Stimulated activated CD8-positive, alpha-beta memory T cell treated with anti-CD3 and anti-CD28 coated beads, Interleukin-2, amount 100 ng/mL, for 1 hour (primary cell): ENCODE results near the gene ATG13.
"Not testable (repeated sequence)": the region's sequence is repeated elsewhere in the genome, so short reads cannot be mapped to it uniquely, and the experiment has no call there.

ENCODE experiments used
- DNase-seq, 2 donors: peaks; one replicate each; pipeline ENCODE4 v3.0.0-alpha.2; 2020; ENCODE audit warnings: low read depth in 2 of 2

ATG13 gene

GRCh38 chr11:46697303-46697702 is 80.0 kb downstream of the ATG13 start:
- no peak for DNase-seq

- no peak for DNase-seq
Measured at GRCh38 chr11:46697723-46698122, 80.4 kb downstream of the ATG13 start.

GRCh38 chr11:46698597-46698996 is 81.2 kb downstream of the ATG13 start:
- no peak for DNase-seq

DNA sequence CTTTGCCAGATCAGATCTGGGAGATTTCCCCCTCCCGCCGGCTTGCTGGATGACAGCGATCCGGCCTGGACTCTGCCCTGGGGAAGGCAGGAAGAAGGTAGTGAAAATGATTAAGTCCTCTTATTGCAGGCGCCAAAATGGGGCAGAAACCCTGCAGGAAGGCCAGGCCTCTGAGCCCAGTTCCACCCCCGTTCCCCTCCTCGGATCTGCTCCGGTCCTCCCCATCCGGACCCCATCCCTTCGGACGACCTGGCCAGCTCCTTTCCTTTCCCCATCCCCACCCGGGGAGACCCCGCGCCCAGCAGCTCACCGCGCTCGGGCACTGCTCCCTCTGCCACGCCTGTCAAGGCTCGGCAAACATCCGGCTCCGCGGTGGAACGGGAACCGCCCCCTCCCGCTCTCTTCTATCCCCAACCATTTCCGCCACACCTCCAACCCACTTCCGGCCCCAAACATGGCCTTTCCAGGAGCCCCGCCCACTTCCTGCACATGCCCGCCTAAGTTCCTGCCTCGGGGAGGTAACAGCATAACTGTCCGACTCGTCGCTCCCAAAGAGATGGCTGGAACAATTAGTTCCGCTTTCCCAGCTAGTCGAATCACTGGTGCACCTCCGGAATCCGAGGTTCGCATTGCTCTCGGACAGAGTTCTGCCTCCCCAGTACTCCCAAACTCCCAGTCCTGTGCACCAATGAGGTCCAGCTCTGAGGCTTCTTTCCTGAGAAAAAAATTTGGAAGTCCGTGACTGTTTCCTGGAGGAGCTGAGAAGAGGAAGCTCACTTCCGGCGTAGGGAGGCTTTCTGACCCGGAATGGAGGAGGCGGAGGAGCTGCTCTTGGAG is 83.1 kb downstream of the ATG13 start, which contains the start of the genes ARHGAP1 and ZNF408:
TSS of gene ARHGAP1 (minus strand) at position 379 of the 837 bp plus-strand sequence. CDS start 4,512 bp downstream, outside the sequence.
TSS of gene ZNF408 (plus strand) at position 791 of the 837 bp plus-strand sequence. CDS start at position 808, 17 bp downstream.
- DNase-seq, result peak; percentile 98 to 99

DNA sequence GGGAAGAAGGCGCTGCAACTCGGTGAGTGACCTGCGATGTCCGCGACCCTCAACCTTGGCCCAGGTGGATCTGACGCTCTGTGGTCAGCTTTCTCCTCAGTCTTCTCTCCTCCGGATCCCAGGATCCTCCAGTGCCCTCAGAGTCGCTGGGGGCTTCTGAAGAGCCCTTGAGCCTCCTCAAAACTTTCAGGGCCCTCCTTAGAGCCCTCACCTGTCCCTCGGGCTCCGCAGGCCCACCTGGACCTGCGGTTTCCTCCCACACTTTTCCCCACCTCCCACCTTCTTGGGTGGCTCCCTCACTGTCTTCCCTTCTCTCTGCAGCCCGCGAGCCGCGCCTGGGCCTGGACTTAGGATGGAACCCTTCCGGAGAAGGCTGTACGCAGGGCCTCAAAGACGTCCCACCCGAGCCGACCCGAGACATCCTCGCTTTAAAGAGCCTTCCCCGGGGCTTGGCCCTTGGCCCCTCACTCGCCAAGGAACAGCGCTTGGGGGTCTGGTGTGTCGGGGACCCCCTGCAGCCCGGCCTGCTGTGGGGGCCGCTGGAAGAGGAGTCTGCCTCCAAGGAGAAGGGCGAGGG is 83.8 kb downstream of the ATG13 start:
- DNase-seq, result no peak

DNA sequence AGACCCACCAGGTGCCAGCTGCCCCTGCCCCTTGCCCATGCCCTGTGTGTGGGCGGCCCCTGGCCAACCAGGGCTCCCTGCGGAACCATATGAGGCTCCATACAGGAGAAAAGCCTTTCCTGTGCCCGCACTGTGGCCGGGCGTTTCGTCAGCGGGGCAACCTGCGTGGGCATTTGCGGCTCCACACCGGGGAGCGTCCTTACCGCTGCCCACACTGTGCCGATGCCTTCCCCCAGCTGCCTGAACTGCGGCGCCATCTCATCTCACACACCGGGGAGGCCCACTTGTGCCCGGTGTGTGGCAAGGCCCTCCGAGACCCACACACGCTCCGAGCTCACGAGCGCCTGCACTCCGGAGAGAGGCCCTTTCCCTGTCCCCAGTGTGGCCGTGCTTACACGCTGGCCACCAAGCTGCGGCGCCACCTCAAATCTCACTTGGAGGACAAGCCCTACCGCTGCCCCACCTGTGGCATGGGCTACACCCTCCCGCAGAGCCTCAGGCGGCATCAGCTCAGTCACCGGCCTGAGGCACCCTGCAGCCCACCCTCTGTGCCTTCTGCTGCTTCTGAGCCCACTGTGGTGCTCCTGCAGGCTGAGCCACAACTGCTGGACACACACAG is 87.8 kb downstream of the ATG13 start:
- no peak for DNase-seq

GRCh38 chr11:46706886-46707285 is 89.5 kb downstream of the ATG13 start:
- no peak for DNase-seq

DNA sequence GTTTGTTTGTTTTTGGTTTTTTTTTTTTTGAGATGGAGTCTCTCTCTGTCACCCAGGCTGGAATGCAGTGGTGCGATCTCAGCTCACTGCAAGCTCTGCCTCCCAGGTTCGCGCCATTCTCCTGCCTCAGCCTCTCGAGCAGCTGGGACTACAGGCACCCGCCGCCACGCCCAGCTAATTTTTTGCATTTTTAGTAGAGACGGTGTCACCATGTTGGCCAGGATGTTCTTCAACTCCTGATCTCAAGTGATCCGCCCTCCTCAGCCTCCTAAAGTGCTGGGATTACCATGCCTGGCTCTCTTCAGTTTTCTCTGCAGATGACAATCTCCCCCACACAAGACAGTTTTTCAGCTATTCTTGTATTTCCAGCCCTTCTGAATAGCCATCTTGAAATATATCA is 92.0 kb downstream of the ATG13 start:
- DNase-seq, result not testable (repeated sequence)

- no peak for DNase-seq
Measured at GRCh38 chr11:46710821-46711269, 93.5 kb downstream of the ATG13 start.

DNA sequence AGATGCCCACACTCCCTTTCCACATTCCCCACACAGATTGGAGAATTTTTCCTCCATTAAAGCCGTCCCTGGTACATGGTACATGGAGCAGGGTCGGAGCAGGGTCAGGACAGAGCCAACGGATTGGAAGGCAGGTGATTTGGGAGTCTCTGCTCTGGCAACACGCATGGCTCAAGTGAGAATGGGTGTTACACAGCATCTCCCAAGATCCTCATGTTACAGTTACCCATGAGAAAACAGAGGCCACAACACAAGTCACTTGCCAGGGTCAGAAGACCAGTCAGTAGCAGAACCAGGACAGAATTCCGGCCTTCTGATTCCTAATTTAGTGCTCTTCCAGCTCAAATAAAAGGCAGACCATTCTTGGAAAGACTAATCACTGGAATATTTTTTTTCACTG is 94.0 kb downstream of the ATG13 start:
- no peak for DNase-seq

DNA sequence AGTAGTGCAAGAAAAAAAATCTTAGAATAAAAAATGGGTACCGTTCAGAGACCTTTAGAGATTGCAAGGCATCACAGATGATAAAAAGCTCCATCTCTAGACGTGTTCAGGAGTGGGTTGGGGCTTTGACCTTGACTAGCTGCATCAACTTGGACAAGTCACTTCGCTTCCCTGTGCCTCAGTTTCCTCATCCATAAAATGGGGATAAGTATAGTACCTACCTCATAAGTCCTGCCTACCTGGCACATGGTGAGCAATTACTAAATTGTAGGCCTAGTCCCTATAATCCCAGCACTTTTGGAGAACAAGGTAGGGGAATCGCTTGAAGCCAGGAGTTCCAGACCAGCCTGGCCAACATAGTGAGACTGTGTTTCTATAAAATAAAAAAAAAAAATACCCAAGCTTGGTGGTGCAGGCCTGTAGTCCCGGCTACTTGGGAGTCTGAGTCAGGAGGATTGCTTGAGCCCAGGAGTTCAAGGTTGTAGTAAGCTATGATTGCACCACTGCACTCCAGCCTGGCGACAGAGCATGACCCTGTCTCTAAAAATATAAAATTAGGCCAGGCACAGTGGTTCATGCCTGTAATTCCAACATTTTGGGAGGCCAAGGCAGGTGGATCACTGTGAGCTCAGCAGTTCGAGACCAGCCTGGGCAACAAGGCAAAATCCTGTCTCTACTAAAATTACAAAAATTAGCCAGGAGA is 95.7 kb downstream of the ATG13 start:
- DNase-seq, result no peak

DNA sequence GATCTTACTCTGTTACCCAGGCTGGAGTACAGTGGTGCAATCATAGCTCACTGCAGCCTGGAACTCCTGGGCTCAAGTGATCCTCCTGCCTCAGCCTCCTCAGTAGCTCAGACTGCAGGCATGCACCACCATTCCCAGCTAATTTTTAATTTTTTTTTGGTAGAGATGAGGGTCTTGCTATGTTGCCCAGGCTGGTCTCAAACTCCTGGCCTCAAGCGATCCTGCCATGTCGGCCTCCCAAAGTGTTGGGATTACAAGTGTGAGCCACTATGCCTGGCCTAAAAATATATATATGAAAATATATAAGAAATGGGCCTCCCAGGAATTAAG is 100.4 kb downstream of the ATG13 start:
- DNase-seq, result not testable (repeated sequence)

GRCh38 chr11:46718155-46719019 is 101.0 kb downstream of the ATG13 start:
- no peak for DNase-seq

DNA sequence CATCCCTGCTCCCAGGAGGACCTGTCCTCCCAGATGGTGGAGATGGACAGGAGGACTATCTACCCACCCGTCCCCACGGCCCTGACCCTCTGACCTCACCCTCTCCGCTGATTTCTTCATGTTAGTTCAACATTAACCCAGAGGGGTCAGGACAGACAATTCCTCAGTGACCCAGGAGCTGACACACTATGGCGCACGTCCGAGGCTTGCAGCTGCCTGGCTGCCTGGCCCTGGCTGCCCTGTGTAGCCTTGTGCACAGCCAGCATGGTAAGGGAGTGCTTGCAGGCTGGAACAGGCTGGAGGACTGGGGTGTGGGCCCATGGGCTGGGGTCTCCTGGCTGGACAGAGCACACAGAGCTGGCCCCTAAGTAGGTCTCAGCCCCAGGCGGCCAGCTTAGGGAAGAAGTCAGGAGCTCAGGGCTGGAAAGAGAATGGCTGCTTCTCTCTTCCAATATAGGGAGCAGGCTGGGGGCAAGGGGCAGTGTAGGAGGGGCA is 101.7 kb downstream of the ATG13 start, which contains the start of gene F2:
TSS of gene F2 (plus strand) at position 166 of the 495 bp plus-strand sequence. CDS start at position 189, 23 bp downstream.
- no peak for DNase-seq

- no peak for DNase-seq
Measured at GRCh38 chr11:46719543-46720218, 102.3 kb downstream of the ATG13 start.

GRCh38 chr11:46721286-46721685 is 103.9 kb downstream of the ATG13 start:
- DNase-seq, result no peak

GRCh38 chr11:46722566-46723358 is 105.4 kb downstream of the ATG13 start:
- no peak for DNase-seq

GRCh38 chr11:46723359-46723680 is 106.0 kb downstream of the ATG13 start:
- DNase-seq, result no peak

- DNase-seq, result no peak
Measured at GRCh38 chr11:46724088-46724487, 106.7 kb downstream of the ATG13 start.
